Measurements from ENCODE around the gene PTH2. TPM values are rescaled to one million over a fixed set of nuclear protein-coding genes. Genes with fewer than 3 reads are reported as not detected.

Gene PTH2
- total and polyA plus RNA-seq, 2 donors (not counting 3 experiments of a cell fraction or from before 2014, with no cell fraction given) = not detected

DNA sequence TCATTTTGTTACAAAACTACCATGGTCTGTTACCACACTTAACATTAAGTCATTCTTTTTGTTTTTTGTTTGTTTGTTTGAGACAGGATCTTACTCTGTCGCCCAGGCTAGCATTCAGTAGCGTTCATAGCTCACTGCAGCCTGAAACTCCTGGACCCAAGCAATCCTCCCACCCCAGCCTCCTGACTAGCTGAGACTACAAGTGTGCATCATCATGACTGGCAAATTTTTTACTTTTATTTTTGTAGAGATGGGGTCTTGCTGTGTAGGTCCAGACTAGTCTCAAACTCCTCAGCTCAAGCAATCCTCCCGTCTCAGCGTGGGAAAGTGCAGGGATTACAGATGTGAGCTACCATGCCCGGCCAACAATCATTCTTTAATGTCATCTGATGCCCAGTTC, 33.1 kb upstream of the PTH2 start:
- CTCF ChIA-PET = interaction anchor here (1.5 kb wide), 1 partner anchor 17 kb away, joined by 5 read pairs; the partner anchor contains the start of gene FLT3LG
- Histone ChIP-seq H2AFZ (ENCODE audit: low read depth, low read length) (no peak overlapping the region), H3K27me3 (ENCODE audit: control insufficient read depth in 2 of 2, insufficient read depth in 2 of 2, low read length in 2 of 2) (no peaks in the 10 kb centered on the region), H3K4me1 (ENCODE audit: control insufficient read depth, extremely low read depth, insufficient read depth, low read length) (peaks cover 6% of the 10 kb centered on the region), H3K9me1 (replicated peaks; ENCODE audit: control insufficient read depth, extremely low read depth, insufficient read depth, low read length) (no peaks in the 10 kb centered on the region), H4K20me1 (replicated peaks; ENCODE audit: control insufficient read depth, extremely low read depth, insufficient read depth, low read length) (no peaks in the 10 kb centered on the region), H3K36me3 (ENCODE audit: control insufficient read depth in 2 of 2, extremely low read depth in 1 of 2, insufficient read depth in 2 of 2, low read length in 2 of 2) (no peaks in the 10 kb centered on the region), H3K79me2 (ENCODE audit: control insufficient read depth, insufficient read depth, low read length) (peaks cover 3% of the 10 kb centered on the region), H3K9ac (replicated peaks; ENCODE audit: extremely low read depth, insufficient read depth, low read length) (no peak overlapping the region), H3K4me2 (ENCODE audit: insufficient read depth, low read length) (no peak overlapping the region), H3K9me3 (replicated peaks; ENCODE audit: control insufficient read depth, insufficient read depth, low read length) (no peaks in the 10 kb centered on the region), H3K4me3 (replicated peaks in 1 of 3; ENCODE audit: insufficient read depth in 1 of 3, low read depth in 1 of 3, low read length in 3 of 3) (no peak overlapping the region), H3K27ac (ENCODE audit: insufficient read depth, low read depth, low read length) (no peak overlapping the region)
- DNase-seq (ENCODE audit: low read depth, low spot score) (no peak), FAIRE-seq (no peak)
- POLR2A ChIA-PET = no interaction called here
- TF ChIP-seq, protein P1, sequence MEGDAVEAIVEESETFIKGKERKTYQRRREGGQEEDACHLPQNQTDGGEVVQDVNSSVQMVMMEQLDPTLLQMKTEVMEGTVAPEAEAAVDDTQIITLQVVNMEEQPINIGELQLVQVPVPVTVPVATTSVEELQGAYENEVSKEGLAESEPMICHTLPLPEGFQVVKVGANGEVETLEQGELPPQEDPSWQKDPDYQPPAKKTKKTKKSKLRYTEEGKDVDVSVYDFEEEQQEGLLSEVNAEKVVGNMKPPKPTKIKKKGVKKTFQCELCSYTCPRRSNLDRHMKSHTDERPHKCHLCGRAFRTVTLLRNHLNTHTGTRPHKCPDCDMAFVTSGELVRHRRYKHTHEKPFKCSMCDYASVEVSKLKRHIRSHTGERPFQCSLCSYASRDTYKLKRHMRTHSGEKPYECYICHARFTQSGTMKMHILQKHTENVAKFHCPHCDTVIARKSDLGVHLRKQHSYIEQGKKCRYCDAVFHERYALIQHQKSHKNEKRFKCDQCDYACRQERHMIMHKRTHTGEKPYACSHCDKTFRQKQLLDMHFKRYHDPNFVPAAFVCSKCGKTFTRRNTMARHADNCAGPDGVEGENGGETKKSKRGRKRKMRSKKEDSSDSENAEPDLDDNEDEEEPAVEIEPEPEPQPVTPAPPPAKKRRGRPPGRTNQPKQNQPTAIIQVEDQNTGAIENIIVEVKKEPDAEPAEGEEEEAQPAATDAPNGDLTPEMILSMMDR (IDR thresholded peaks at IDR 0.05; ENCODE audit: extremely low read depth in 1 of 2, insufficient read depth in 1 of 2, low read depth in 1 of 2, low read length in 2 of 2) = no peak
- TF ChIP-seq MYC (IDR thresholded peaks at IDR 0.05; ENCODE audit: low read depth, low read length) = no peak
- TF ChIP-seq EZH2 (IDR thresholded peaks at IDR 0.05; ENCODE audit: borderline replicate concordance, low read depth, low read length, severe bottlenecking) = no peak
- TF ChIP-seq, protein P2, sequence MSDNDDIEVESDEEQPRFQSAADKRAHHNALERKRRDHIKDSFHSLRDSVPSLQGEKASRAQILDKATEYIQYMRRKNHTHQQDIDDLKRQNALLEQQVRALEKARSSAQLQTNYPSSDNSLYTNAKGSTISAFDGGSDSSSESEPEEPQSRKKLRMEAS (IDR thresholded peaks at IDR 0.05; ENCODE audit: insufficient read depth, insufficient read length) = no peak
- TF ChIP-seq FOS (IDR thresholded peaks at IDR 0.05; ENCODE audit: borderline replicate concordance, insufficient read depth, low read length) = no peak
- TF ChIP-seq POLR2A (IDR thresholded peaks at IDR 0.05; ENCODE audit: low read depth, low read length) = no peak
- no peak for TF ChIP-seq POLR2AphosphoS5 (IDR thresholded peaks at IDR 0.05; ENCODE audit: insufficient read depth, low read depth, low read length)
- TF ChIP-seq JUN (IDR thresholded peaks at IDR 0.05; ENCODE audit: borderline replicate concordance, insufficient read depth, insufficient read length, low read depth) = no peak
- no peak for TF ChIP-seq GATA2 (IDR thresholded peaks at IDR 0.05; ENCODE audit: insufficient read depth, insufficient read length, low read depth, low read length)
- intact Hi-C loops (cut with micrococcal nuclease) (no loop called here), dilution Hi-C loops (cut with MboI; ENCODE audit: extremely low pct_ligation_motif_present, low sequenced_read_pairs) (no loop called here)
- no TSS peak for BruUV-seq (replicated peaks)
